ENCODE data around the gene ABHD17C. TPM values are rescaled to one million over a fixed set of nuclear protein-coding genes. Genes with fewer than 3 reads are reported as not detected.

The ABHD17C gene
- total RNA-seq, 1 donor from 2014 or later, result 41.4 TPM

DNA sequence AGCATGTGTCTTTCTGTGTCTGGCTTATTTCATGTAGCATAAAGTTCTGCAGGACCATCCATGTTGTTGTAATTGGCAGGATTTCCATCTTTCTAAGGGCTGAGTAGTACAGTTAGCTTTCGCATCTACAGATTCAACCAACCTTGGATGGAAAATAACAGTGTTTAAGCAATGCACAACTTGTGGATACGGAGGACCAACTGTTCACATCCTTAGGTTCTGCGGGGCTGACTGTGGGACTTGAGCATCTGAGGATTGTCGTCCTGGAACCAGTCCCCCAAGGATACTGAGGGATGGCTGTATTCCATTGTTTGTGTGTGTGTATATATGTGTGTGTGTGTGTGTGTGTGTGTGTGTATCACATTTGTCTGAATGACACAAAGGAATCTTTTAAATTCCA lies 27.7 kb downstream of the ABHD17C start:
- Histone ChIP-seq H3K4me3 (no peak overlapping the region), H3K27ac (no peak overlapping the region), H3K9me3 (no peaks in the 10 kb centered on the region), H3K27me3 (no peaks in the 10 kb centered on the region), H3K4me1 (peaks cover 12% of the 10 kb centered on the region), H3K36me3 (no peaks in the 10 kb centered on the region)
- DNase-seq (no peak), ATAC-seq (no peak)
- TF ChIP-seq, protein P1, sequence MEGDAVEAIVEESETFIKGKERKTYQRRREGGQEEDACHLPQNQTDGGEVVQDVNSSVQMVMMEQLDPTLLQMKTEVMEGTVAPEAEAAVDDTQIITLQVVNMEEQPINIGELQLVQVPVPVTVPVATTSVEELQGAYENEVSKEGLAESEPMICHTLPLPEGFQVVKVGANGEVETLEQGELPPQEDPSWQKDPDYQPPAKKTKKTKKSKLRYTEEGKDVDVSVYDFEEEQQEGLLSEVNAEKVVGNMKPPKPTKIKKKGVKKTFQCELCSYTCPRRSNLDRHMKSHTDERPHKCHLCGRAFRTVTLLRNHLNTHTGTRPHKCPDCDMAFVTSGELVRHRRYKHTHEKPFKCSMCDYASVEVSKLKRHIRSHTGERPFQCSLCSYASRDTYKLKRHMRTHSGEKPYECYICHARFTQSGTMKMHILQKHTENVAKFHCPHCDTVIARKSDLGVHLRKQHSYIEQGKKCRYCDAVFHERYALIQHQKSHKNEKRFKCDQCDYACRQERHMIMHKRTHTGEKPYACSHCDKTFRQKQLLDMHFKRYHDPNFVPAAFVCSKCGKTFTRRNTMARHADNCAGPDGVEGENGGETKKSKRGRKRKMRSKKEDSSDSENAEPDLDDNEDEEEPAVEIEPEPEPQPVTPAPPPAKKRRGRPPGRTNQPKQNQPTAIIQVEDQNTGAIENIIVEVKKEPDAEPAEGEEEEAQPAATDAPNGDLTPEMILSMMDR (IDR thresholded peaks at IDR 0.05), result no peak
- intact Hi-C loops (cut with DNase I), result no loop called here

DNA sequence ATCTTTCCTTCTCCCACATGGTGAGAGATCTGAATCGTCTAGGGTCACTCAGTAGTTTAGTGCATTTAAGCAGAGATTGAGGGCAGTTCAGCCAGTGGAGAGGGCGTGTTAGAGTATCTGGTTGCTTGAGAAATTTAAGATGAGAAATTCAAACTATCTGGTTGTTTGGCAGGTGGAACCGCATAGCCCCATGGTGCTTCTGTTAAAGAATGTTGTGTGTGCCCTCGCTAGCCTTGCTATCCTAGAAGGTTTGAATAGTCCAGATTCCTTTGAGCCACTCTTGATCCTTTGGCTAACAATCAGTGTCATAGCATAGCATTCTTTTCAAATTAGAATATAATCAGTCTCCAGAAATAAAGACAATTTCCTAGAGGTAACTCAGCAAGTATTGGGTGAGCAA lies 32.1 kb downstream of the ABHD17C start:
- H3K27me3 ChIP-seq, result no peaks in the 10 kb centered on the region
- no peak overlapping the region for H3K27ac ChIP-seq
- peaks cover 23% of the 10 kb centered on the region for H3K4me1 ChIP-seq
- TF ChIP-seq, protein P1 (IDR thresholded peaks at IDR 0.05), result no peak
- no peaks in the 10 kb centered on the region for H3K36me3 ChIP-seq
- no peak for DNase-seq
- H3K4me3 ChIP-seq, result no peak overlapping the region
- intact Hi-C loops (cut with DNase I), result no loop called here
- H3K9me3 ChIP-seq, result no peaks in the 10 kb centered on the region
- ATAC-seq, result peak; percentile 85

DNA sequence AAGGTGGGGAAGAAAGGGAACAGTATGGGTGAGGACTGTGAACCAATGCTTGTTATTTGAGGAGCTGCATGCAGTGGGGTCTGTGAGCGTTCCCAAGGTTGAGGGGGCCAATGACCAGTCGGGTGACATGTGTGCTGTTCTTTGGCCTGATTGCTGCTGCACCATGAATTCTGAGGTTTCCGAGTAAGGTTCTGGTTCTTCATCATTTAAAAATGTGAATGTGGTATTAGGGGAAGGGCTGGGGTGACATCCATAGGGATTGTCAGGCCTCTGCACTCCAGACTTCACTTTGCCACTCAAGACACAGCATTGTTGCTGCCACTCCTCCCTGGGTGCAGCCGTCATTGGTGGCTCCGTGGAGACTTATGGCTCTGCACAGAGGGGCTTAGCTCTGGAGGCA lies 32.5 kb downstream of the ABHD17C start:
- TF ChIP-seq, protein P1 (IDR thresholded peaks at IDR 0.05), result no peak
- DNase-seq, result no peak
- Histone ChIP-seq H3K4me1 (peaks cover 24% of the 10 kb centered on the region), H3K27me3 (no peaks in the 10 kb centered on the region), H3K27ac (peak overlapping the region; percentile 58), H3K4me3 (no peak overlapping the region), H3K9me3 (no peaks in the 10 kb centered on the region), H3K36me3 (no peaks in the 10 kb centered on the region)
- ATAC-seq, result peak; percentile 9
- intact Hi-C loops (cut with DNase I), result no loop called here

DNA sequence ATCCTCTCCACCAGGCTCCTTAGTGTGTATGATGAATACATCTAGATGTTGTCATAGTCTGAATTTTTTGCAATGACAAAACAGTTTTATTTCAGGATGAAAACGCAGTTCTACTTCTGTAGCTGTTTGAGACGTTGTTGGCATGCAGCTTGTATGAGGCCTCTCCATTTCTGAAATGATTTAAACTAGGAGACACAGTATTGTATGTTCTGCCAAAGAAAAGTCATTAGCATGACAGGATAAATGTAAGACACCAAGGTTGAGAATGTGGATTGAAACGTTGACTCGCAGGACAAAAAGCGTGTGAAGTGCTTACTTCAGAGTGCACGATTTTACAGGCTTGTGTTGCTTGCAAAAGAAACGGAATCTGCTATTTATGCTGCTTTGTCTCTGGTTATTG lies 35.3 kb downstream of the ABHD17C start:
- TF ChIP-seq, protein P1 (IDR thresholded peaks at IDR 0.05), result no peak
- no peak overlapping the region for H3K27ac ChIP-seq
- no peaks in the 10 kb centered on the region for H3K36me3 ChIP-seq
- H3K27me3 ChIP-seq, result no peaks in the 10 kb centered on the region
- H3K4me1 ChIP-seq, result peaks cover 23% of the 10 kb centered on the region
- DNase-seq (no peak), ATAC-seq (no peak)
- H3K4me3 ChIP-seq, result no peak overlapping the region
- intact Hi-C loops (cut with DNase I), result no loop called here
- no peaks in the 10 kb centered on the region for H3K9me3 ChIP-seq

DNA sequence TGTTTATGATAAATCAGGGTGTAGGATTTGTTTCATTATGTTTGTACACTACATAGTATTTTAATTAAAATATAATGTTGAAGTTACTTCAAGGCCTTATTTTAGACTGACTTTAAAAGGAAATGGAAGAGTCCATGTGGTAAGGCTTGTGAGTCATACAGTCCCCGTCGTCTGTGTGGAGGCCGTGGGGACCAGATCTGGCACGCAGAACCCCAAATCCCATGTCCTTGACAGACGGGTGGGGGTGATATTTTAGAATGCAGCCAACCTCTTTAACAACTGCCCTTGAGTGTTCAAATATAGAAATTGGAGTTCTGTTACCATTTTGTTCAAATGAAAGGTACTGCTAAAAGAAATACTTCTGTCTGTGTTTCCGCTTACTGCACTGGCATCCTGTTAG lies 35.8 kb downstream of the ABHD17C start:
- intact Hi-C loops (cut with DNase I), result no loop called here

More for the DNA sequence above, 35.8 kb downstream of the ABHD17C start:
- peaks cover 23% of the 10 kb centered on the region for H3K4me1 ChIP-seq
- H3K4me3 ChIP-seq, result no peak overlapping the region
- no peak overlapping the region for H3K27ac ChIP-seq
- no peak for DNase-seq
- no peaks in the 10 kb centered on the region for H3K36me3 ChIP-seq
- no peak for ATAC-seq
- TF ChIP-seq, protein P1 (IDR thresholded peaks at IDR 0.05), result no peak
- H3K27me3 ChIP-seq, result no peaks in the 10 kb centered on the region
- H3K9me3 ChIP-seq, result no peaks in the 10 kb centered on the region
